OCI-LY3 (cell line): Measurements from ENCODE around the gene ASIC3.

Experiments used
- EZH2phosphoT487 ChIP-seq: fragments of 200-600 bp; shearing (Covaris generic); IDR thresholded peaks from 2 replicates; pipeline ENCODE4 v1.6.1; 2018; ENCODE audit warnings: antibody characterized with exemption, mixed run types, low read depth
- TF ChIP-seq, protein P1 (sequence below): fragments of 200-600, 300-600 bp; sonication (generic); IDR thresholded peaks from 2 replicates; pipeline ENCODE4 v1.5.1; 2014; ENCODE audit warnings: antibody characterized with exemption, low read length, low read depth

DNA sequence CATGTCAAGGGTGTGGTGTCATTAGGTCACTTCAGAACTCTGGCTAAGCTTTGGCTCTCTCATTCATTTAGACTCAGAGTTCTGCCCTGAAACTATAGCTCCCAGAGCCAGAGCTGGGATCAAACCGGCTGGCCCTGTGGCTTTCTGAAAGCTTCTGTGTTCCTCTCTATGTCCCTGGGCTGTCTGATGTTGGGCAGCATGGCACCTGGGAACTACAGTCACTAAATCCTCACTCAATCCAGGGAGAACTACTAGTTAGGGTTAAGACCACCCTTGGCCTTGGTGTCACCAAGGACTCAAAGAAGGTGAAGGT, 37.3 kb upstream of the ASIC3 start:
- TF ChIP-seq, protein P1, sequence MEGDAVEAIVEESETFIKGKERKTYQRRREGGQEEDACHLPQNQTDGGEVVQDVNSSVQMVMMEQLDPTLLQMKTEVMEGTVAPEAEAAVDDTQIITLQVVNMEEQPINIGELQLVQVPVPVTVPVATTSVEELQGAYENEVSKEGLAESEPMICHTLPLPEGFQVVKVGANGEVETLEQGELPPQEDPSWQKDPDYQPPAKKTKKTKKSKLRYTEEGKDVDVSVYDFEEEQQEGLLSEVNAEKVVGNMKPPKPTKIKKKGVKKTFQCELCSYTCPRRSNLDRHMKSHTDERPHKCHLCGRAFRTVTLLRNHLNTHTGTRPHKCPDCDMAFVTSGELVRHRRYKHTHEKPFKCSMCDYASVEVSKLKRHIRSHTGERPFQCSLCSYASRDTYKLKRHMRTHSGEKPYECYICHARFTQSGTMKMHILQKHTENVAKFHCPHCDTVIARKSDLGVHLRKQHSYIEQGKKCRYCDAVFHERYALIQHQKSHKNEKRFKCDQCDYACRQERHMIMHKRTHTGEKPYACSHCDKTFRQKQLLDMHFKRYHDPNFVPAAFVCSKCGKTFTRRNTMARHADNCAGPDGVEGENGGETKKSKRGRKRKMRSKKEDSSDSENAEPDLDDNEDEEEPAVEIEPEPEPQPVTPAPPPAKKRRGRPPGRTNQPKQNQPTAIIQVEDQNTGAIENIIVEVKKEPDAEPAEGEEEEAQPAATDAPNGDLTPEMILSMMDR: no peak
- no peak for TF ChIP-seq EZH2phosphoT487
